ENCODE measurements around the gene IWS1.

IWS1 gene

GRCh38 chr2:127486247-127487058 is 39.8 kb downstream of the IWS1 start:
- DNase-seq, result no peak

GRCh38 chr2:127485694-127486071 is 40.6 kb downstream of the IWS1 start:
- no peak for DNase-seq

- DNase-seq, result no peak
These were observed 41.1 kb downstream of the IWS1 start for GRCh38 chr2:127485051-127485693.

- no peak for DNase-seq
These were observed 44.3 kb downstream of the IWS1 start for GRCh38 chr2:127482031-127482430.

GRCh38 chr2:127479866-127480743 is 46.2 kb downstream of the IWS1 start:
- no peak for DNase-seq

GRCh38 chr2:127479219-127479825 is 47.0 kb downstream of the IWS1 start:
- peak; percentile 54 for DNase-seq

- DNase-seq, result no peak
These were observed 50.5 kb downstream of the IWS1 start for GRCh38 chr2:127475788-127476187.

- no peak for DNase-seq
These were observed 54.0 kb downstream of the IWS1 start for GRCh38 chr2:127472268-127472667.

- DNase-seq, result no peak
These were observed 54.9 kb downstream of the IWS1 start for GRCh38 chr2:127471286-127471988.

- no peak for DNase-seq
These were observed 56.3 kb downstream of the IWS1 start for GRCh38 chr2:127469974-127470373.

GRCh38 chr2:127469051-127469450 is 57.2 kb downstream of the IWS1 start:
- DNase-seq, result no peak

GRCh38 chr2:127465258-127465657 is 61.0 kb downstream of the IWS1 start:
- DNase-seq, result no peak

GRCh38 chr2:127464470-127465257 is 61.6 kb downstream of the IWS1 start:
- no peak for DNase-seq

- no peak for DNase-seq
These were observed 62.9 kb downstream of the IWS1 start for GRCh38 chr2:127463155-127463991.

- no peak for DNase-seq
These were observed 63.8 kb downstream of the IWS1 start for GRCh38 chr2:127462461-127462860.

- DNase-seq, result no peak
These were observed 69.3 kb downstream of the IWS1 start for GRCh38 chr2:127456960-127457359.

- no peak for DNase-seq
These were observed 70.5 kb downstream of the IWS1 start for GRCh38 chr2:127455566-127456493.

- no peak for DNase-seq
These were observed 71.4 kb downstream of the IWS1 start for GRCh38 chr2:127454595-127455565.
